ENCODE data around the gene TBC1D8.

DNA sequence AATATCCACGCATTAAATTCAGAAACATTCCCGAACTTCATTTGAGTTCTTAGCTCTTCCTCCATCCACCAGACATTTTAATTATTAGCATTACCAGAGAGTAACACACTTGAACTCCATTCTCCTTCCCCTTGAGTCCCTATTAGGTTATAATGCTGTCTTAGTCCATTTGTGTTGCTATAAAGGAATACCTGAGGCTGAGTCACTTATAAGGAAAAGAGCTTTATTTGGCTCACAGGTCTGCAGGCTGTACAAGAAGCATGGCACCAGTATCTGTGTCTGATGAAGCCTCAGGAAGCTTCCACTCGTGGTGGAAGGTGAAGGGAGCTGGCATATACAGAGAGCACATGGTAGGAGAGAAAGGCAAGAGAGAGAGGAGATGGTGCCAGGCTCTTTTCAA, 25.4 kb downstream of the TBC1D8 start:
- TF ChIP-seq POLR2A (IDR thresholded peaks at IDR 0.05; ENCODE audit: low read depth, low read length), result no peak
- no peak for TF ChIP-seq POLR2AphosphoS5 (IDR thresholded peaks at IDR 0.05; ENCODE audit: low read depth, low read length)
- TF ChIP-seq TAF1 (IDR thresholded peaks at IDR 0.05; ENCODE audit: borderline replicate concordance, low read depth, low read length), result no peak
